NCI-H1417 (cell line): ENCODE data around the gene GNG7.
A peak's percentile ranks its signal among the peaks of the same experiment; 100 is the strongest.
"Not testable (repeated sequence)": the region's sequence is repeated elsewhere in the genome, so short reads cannot be mapped to it uniquely, and the experiment has no call there.

Experiments used
- DNase-seq, 3 experiments: peaks; one replicate each; lab custom pipeline; 2025; lab: John Stamatoyannopoulos, UW

GNG7 gene

GRCh38 chr19:2551172-2551863 lies 151.2 kb downstream of the GNG7 start:
- no peak for DNase-seq

GRCh38 chr19:2550431-2551171 lies 151.9 kb downstream of the GNG7 start:
- DNase-seq, result peak in 2 of 3 experiments; percentile 22 to 49

GRCh38 chr19:2549701-2550191 lies 152.7 kb downstream of the GNG7 start:
- no peak for DNase-seq

- DNase-seq, result no peak
Observed at GRCh38 chr19:2548966-2549365, 153.5 kb downstream of the GNG7 start.

GRCh38 chr19:2547721-2548120 lies 154.8 kb downstream of the GNG7 start:
- DNase-seq, result no peak

GRCh38 chr19:2547033-2547680 lies 155.3 kb downstream of the GNG7 start:
- no peak for DNase-seq

GRCh38 chr19:2546128-2547032 lies 156.1 kb downstream of the GNG7 start:
- DNase-seq, result peak in 2 of 3 experiments; percentile 47 to 64

GRCh38 chr19:2545416-2546127 lies 156.9 kb downstream of the GNG7 start:
- not testable (repeated sequence) for DNase-seq

- DNase-seq, result no peak
Observed at GRCh38 chr19:2544576-2545415, 157.7 kb downstream of the GNG7 start.

- peak; percentile 9 to 89 (median 84) for DNase-seq
Observed at GRCh38 chr19:2543463-2544442, 158.7 kb downstream of the GNG7 start.

GRCh38 chr19:2543072-2543462 lies 159.4 kb downstream of the GNG7 start:
- not testable (repeated sequence) for DNase-seq

- no peak for DNase-seq
Observed at GRCh38 chr19:2542341-2543069, 160.0 kb downstream of the GNG7 start.

GRCh38 chr19:2540646-2541454 lies 161.6 kb downstream of the GNG7 start:
- DNase-seq, result no peak

GRCh38 chr19:2540251-2540645 lies 162.2 kb downstream of the GNG7 start:
- no peak for DNase-seq

- DNase-seq, result no peak
Observed at GRCh38 chr19:2538096-2538757, 164.3 kb downstream of the GNG7 start.

- DNase-seq, result not testable (repeated sequence)
Observed at GRCh38 chr19:2537584-2537983, 164.9 kb downstream of the GNG7 start.

GRCh38 chr19:2536461-2536860 lies 166.0 kb downstream of the GNG7 start:
- DNase-seq, result no peak
